GM20000 (cell line): ENCODE data around the gene PRKACG.

Experiments used
- DNase-seq: peaks from one replicate; pipeline ENCODE4 v3.0.0; 2012; ENCODE audit warnings: low spot score
- TF ChIP-seq, protein P1 (sequence below): IDR thresholded peaks from 2 replicates; pipeline ENCODE4 v1.5.1; 2012; ENCODE audit warnings: mild to moderate bottlenecking, control low read depth; ENCODE audit errors: extremely low read depth, missing control alignments

Gene PRKACG

DNA sequence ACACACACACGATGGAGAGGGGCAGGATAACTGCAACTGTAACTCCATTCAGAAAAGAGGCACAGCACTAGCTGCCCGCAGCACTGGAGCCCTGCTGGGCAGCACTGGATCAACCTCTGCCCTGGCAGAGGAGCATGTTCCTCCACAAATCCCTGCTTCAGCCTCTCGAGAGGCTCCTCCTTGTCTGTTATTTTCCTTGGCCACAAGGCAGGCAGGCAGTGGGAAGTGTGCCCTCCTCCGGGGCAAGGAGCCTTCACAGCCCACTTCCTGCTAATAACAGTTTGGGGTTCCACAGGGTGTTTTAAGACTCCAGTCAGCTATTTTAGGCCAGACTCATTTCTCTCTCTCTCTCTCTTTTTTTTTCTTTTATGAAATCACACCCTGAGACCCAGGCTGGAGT, 33.5 kb upstream of the PRKACG start:
- TF ChIP-seq, protein P1, sequence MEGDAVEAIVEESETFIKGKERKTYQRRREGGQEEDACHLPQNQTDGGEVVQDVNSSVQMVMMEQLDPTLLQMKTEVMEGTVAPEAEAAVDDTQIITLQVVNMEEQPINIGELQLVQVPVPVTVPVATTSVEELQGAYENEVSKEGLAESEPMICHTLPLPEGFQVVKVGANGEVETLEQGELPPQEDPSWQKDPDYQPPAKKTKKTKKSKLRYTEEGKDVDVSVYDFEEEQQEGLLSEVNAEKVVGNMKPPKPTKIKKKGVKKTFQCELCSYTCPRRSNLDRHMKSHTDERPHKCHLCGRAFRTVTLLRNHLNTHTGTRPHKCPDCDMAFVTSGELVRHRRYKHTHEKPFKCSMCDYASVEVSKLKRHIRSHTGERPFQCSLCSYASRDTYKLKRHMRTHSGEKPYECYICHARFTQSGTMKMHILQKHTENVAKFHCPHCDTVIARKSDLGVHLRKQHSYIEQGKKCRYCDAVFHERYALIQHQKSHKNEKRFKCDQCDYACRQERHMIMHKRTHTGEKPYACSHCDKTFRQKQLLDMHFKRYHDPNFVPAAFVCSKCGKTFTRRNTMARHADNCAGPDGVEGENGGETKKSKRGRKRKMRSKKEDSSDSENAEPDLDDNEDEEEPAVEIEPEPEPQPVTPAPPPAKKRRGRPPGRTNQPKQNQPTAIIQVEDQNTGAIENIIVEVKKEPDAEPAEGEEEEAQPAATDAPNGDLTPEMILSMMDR: no peak
- DNase-seq: no peak

DNA sequence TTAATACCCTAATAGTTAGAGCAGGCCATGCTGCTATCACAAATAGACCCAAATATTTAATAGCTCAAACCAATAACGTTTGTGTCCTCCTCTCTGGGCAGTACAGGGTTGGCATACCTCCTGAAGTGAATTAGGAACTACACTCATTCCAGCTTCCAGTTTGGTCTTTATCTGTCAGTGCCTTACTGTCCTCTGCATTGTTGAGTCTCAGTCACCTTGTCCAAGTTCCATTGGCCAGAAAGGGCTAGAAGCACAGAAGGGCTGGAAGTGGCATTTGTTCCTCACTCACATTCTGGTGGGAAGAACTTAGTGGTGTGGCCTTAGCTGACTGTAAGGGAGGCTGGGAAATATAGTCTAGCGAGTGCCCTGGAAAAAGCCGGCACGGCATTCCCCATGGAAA, 32.8 kb upstream of the PRKACG start:
- TF ChIP-seq, protein P1: no peak
- DNase-seq: no peak

DNA sequence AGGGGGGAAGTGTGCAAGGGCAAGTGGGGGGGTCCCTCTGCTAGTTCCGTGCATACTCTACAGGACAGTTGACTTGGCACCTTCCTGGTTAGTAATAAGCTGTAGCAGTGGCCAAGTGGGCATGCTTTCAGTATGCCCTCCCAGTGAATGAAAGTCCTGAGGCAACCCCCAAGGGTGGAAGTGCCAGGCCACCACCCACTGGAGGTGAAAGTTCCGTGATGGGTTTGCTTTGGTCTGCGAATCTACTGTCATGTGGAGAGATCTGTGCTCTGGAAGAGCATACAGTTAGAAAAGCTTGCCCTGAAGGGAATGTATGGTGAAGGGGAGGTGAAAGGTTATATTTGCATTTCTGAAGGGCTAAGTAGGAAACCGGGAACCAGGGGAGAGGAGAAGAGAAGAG, 31.9 kb upstream of the PRKACG start:
- DNase-seq: no peak
- TF ChIP-seq, protein P1: no peak

DNA sequence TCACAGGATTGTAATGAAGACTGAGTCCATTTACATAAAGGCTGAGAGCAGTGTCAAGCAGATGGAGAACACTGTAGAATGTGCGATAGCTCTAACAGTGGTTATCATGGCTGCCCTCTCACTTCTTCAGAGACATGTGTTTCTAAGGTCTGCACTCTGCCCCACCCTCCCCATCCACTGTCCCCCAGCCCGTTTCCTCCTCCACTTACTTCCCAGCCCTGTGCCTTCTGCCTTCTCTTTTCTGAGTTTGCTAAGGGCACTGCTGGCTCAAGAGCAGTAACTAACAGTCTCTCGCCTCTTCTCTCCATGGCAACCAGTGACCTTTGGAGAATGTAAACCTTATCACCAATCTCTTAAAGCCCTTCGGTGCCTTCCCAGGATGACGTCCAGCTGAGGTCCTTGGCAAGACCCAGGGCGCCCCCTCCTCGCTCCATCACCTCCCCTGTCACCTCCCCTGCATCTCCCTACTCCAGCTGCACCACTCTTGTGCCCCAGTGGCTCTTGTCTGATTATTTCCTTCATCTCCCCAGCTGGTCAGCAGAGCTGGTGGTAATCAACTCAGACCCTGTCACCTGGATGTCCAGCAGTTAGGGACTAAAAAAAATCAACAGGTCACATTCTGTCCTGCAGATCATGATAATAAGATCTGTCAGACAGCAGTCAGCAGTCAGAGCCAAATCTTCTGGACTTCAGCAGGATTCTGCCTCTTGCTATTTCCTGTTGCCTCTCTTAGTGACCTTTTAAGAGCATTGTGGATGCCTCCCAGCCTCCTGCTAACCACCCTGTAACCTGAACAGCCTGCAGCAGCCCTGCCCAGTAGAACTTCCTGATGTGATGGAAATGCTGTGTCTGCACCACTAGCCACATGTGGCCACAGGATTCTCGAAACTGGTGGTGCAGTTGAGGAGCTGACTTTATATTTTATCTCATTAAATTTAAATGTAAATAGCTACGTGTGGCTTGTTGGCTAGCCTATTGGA, 30.6 kb upstream of the PRKACG start:
- no peak for DNase-seq
- TF ChIP-seq, protein P1: no peak

DNA sequence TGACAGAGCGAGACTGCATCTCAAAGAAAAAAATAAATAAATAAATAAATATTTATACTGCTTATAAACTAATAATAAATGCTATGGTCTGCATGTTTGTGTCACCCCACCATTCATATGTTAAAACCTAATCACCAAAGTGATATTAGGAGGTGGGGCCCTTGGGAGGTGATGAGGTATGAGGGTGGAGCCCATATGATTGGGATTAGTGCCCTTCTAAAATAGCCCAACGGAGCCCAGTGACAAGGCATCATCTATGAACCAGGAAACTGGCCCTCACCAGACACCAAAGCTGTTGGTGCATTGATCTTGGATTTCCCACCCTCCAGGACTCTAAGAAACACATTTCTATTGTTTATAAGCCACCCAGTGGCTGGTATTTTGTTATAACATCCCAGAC, 26.7 kb upstream of the PRKACG start:
- TF ChIP-seq, protein P1: no peak
- no peak for DNase-seq

DNA sequence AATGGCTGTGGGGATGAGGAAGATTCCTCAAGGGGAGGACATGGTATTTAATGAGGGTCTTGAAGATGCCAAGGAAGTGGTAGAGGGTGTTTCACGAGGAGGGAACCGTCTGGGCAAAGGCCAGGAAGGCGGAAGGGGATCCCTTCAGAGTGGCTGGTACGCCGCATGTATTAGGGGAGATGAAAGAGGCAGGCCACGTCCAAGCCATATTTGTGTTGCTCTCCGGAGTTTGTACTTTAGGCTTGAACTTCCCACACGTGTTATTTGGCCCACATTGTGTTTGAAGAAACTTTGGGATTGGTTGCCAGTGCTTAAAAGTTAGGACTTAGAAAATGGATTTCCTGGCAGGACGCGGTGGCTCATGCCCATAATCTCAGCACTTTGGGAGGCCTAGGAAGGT, 22.9 kb upstream of the PRKACG start:
- no peak for DNase-seq
- TF ChIP-seq, protein P1: no peak

DNA sequence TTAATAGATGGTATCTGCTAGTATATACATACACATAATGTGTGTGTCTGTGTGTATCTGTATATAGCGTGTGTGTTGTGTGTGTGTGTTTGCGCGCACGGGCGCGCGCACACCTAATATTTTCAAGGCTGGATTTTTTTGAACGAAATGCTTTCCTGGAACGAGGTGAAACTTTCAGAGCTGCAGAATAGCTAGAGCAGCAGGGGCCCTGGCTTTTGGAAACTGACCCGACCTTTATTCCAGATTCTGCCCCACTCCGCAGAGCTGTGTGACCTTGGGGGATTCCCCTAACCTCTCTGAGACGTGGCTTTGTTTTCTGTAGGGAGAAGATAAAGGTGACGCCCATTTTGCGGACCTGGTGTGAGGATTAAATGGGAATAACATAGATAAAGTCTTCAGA, 22.4 kb upstream of the PRKACG start:
- peak; percentile 56 for DNase-seq
- TF ChIP-seq, protein P1: no peak
